GM19397 (cell line): ENCODE data around the gene TRPC3.

Experiments used
- ATAC-seq: cut with Tn5 transposase; IDR thresholded peaks from one replicate; pipeline ENCODE4 v1.9.1; 2021; ENCODE audit warnings: mild to moderate bottlenecking, moderate library complexity; ENCODE audit not compliant: unreplicated experiment

Gene TRPC3

DNA sequence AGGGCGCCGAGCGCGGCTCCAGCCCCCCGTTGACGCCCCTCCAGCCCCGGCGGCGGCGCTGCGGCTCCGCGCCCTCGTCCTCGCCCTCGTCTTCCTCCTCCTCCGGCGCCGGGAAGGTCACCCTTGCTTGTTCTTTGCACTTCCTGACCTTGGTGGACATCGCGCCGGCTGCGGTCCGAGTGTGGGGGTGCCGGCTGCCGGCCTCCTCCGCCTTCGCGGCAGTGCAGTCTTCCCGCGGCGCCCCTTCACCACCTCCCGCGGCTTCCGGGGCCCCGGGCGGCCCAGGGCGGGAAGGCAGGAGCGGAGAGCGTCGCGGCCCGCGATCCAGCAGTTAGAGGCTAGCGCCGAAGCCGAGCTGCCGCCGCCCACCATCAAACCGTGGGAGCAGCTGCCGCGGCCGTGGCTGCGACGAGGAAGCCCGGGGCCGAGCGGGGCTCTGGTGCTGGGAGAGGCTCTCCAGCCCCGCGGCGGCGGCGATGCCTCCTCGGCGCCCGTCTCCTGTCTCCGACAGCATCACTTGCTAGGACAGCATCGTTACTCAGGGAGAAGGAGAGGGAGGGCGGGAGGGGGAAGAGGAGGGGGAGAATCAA, at the start of gene TRPC3:
Gene TRPC3, minus strand, starts transcription at position 540 of the 590 bp plus-strand sequence. Its CDS starts 380 bp downstream, at position 160.
- peak; percentile 38 for ATAC-seq

DNA sequence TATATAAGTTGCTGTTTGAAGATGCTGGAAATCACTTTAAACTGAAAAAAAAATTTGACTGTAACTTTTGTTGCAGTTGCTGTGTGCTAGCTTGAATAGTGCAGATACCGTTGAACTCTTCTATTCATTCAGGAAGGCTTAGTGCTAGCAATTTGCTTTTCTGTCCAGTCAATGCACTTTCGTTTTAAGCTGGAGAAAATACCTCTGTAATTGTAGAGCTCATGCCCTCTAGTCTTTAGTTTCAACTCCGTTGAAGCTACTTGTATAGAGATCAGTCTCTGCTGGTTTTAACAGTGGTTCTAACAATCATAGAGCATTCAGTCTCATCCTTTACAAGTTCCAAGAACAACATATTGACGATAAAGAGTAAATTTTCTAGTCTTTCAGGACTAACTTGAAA, 49.0 kb upstream of the TRPC3 start:
- no peak for ATAC-seq

DNA sequence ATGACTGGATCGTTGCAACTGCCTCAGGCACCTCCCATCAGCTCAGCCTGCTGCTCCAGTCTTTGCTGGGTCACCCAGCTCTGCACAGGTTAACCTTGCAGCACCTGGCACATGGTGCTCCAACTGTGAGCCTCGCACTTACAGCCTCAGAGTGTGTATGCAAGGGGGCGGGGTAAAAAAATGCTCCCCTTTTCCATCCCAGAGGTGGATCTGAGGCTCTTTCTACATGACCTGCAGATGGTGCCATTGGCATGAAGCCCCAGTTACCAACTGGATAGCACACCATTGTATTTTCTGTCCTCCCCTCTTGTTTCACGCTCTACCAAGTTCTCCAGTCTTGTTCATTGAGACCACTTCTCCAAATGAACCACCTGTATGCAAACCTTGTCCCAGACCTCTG, 46.2 kb upstream of the TRPC3 start:
- ATAC-seq = no peak

DNA sequence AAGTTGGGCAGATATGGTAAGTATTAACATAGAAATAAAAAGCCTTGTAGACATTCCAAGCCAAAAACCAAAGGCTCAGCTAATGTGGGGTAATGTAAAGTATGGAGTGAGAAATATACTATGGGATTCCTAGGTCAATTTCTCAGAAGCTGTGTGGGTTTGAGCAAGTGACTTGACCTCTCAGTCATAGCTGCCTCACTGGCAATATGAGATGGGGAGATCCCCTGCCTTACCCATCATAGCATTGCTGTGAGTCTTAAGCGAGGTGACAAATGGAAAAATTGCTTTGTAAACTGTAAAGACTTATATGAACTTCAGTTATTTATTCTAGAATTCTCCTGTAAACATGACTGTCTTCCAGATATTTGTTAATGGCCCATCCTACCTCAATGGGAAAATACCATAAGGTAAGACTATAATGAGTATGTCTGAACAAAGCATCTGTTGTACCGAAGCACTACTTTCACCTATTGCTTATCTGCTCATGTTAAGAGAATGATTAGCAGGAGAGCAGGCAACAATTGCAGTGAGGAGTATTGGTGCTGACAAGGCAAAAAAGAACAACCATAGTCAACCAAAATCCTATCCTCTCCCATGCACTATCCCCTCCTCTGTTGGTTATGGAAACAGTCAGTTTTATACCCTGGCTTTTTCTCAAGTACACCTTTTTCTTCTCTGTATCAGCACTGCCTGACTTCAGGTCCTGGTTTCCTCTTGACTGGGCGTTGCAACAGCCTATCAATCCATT, 44.1 kb upstream of the TRPC3 start:
- ATAC-seq = no peak

DNA sequence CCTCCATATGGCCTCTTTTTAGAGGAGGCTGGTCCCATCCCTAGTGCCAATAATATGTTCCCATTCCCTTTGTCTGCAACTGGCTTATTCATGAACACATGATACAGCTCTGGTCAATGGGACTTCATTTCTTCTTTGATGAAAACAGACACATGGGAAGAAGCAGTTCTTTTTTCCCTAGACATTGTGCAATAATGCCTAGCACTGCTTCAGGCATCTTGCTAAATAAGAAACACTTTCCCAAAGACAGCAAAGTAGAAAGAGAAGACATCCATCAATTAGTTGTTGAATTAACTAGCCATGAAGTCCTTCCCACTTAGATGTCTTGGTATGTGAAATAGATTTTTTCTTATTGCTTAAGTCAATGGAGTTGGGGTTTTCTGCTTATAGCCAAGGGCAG, 40.1 kb upstream of the TRPC3 start:
- no peak for ATAC-seq

- ATAC-seq = no peak
These were observed 38.6 kb upstream of the TRPC3 start for GRCh38 chr4:121990489-121990888.

GRCh38 chr4:121989715-121990114, 37.9 kb upstream of the TRPC3 start:
- no peak for ATAC-seq

DNA sequence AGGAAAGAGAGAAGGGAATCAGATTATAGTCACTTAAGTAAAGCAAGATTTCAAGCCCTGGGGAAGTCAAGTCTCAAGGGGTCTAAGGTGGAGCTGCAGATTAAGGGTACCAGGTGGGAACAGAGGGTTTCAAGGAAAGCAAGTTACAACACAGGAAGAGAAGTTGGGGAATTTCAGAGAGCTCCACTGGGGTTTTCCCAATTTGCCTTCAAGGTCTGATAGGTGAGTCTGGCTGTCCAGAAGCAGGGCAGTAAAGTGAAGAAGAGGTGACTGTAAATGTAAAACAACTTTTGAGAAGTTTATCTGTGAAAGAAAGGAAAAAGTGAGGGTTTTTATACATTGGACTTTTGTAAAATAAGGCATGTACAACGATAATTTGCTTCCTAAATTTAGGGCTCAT, 37.1 kb upstream of the TRPC3 start:
- ATAC-seq = no peak

DNA sequence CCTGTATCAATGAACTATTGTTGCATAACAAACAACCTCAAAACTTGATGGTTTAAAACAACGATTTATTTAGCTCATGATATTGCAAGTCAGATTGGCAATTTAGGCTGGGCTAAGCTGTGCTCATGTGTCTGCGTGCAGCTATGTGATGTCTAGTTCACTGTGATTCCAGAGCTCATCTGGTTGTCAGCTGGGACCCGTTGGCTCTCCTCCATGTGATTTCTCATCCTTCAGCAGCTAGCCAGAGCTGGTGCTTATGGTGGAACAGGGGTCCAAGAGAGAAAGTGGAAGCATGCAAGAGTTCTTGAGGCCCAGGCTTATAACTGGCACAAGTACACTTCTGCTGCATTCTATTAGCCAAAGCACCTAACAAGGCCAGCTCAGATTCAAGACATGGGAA, 28.8 kb upstream of the TRPC3 start:
- ATAC-seq = no peak

GRCh38 chr4:121978172-121978516, 26.3 kb upstream of the TRPC3 start:
- peak; percentile 50 for ATAC-seq

DNA sequence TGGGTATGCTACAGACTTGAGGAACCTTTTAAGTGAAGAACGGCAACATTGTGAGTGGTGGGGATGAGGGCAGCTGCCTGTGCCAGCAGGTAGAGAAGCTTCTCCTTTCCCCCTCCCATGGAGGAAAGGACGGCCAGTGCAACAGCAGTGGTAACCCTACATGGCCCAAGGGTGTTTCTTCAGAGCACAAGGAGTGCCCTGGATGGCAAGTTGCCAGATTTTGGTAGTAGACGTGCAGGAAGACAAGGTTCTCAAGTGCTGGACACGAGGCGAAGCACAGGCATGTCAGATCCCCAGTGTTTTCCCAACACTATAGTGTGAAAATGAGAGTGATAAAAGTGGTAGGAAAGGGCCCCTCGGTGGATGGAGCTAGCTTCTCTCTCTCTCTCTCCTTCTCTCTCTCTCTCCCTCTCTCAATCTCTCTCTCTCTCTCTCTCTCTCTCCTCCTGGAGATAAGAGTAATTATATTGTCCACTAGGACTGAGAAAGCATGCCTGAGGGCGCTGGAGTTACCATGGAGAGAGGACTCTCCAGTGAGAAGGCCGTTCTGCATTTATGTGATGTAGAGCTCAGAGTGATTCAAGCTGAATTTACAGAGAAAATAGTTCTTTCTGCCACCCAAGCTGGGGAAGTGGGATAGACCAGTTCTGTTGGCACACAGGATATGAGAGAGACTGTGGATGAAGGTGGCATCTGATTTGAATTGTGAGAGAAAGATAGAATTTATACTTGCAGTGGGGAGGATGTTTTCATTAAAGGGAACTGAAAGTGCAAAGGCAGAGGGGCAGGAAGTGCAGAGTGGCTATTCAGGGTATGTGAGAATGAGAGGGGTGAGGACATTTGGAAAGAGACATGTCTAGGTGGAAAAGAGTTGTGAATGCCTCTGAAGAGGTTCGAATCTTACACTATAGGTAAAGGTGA, 25.7 kb upstream of the TRPC3 start:
- peak; percentile 96 for ATAC-seq

GRCh38 chr4:121975784-121976183, 23.9 kb upstream of the TRPC3 start:
- ATAC-seq = no peak

DNA sequence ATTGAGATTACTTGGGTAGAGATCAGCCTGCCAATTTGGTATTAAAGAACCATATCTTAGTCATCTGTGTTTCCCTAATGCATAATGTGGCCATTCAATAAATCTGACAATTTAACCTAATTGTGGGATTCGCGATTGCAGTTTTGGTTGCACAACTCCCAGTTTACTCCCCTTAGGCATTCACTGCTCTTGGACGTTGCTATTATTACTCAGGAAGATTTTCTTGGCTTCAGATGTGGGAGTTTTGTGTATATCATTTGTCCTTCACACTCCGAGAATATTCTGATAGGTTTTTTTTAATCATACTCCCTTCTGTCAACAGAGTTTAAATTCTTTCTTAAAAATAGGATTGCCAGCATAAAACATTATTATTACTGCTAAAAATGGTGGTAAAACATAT, 22.0 kb upstream of the TRPC3 start:
- ATAC-seq = no peak

DNA sequence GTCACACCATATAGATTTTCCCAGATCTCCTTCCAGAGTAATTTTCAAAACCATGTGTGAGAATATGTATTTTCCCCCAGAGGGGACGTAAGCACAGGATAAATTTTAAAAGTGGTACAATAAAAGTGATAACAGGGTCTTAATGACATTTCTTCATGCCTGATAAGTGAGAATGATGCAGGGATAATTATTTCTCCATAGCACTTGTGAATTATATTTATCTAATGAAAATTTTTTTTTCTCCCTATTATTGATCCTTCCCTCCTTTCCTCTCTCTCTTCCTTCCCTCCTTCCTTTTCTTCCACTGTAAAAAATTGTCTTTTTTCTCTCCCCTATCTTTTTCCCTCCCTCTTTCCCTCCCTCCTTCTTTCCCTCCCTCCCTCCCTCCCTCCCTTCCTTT, 17.0 kb upstream of the TRPC3 start:
- no peak for ATAC-seq

DNA sequence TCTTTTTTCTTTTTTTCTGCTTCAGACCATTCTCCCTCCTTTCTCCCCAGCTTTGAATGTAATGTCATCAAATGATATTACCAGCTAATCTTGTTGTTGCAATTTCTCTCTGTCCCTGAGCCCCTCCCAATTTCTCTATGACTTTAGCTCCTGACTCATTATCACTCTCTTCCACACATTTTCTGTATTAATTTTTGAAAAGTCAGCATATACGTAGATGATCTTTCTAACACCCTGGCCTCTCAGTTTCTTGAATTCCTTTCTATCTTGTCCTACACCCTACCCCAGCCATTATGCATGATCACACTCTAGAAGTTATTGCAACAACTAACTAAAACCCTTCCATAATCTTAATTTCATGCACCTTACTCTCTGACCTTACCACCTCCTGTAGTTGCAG, 13.1 kb upstream of the TRPC3 start:
- no peak for ATAC-seq

GRCh38 chr4:121960818-121961217, 9.0 kb upstream of the TRPC3 start:
- no peak for ATAC-seq

GRCh38 chr4:121958777-121959176, 6.9 kb upstream of the TRPC3 start:
- no peak for ATAC-seq

- ATAC-seq = no peak
These were observed 5.4 kb upstream of the TRPC3 start for GRCh38 chr4:121957266-121957665.

GRCh38 chr4:121953860-121954259, 2.0 kb upstream of the TRPC3 start:
- ATAC-seq = no peak

DNA sequence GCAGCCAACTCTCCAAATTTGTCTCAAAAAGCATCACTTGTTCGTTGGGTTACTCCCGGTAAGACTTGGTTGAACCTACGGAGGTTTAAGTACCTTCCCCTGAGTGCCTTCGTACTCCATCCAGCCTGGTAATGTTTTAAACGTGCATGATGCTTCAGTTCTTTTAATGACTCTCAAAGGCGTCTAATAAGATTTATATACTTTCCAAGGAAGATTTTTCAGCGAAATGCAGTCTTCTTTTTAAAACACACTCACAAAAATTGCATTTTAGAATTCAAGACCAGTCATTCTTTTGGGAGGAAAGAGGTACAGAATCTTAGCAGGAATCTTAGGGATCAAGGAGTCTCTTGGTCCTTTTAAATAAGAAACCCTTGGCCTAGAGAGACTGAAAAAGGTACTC, 430 bp upstream of the TRPC3 start:
- no peak for ATAC-seq

DNA sequence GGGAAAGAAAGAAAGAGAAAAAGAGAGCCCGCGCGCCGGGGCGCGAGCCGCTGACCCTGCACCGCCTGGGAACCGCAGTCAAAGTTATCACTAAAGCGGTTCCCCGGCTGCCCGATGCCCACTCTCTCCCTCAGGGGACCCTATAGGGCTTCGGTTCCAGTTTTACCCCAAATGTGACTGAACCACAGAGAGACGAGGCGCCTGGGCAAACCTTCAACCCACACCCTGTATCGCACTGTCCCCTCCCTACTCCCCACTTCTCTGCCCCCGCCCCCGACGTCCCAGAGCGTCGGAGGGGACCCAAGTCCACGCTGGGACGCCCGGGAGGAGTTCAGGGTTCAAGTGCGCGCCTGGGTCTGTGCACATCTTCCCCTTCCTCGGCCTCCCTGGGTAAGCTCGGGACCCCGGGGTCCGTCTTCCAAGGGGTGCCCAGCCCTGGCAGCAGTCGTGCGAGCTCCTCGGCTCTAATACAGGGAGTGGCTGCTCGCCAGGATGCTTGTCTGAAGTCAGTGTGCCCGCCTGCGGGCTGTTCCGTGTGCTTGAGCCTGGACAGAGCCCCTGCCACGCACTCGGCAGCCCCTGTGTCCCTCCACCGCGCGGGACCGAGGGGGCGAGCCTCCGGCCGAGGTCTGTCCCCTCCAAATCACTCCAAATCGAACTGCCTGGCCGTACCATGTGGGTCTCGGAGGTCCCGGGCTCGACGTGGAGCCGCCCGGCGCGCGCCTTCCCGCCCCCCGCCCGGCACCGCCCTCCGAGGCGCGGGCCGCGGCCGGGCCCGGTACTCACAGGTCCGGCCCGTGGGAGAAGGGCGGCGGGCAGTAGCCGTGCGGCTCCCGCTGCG, 960 bp downstream of the TRPC3 start:
- ATAC-seq = peak; percentile 18
